ENCODE results near the gene PARD3. TPM values are rescaled to one million over a fixed set of nuclear protein-coding genes. Genes with fewer than 3 reads are reported as not detected.

Gene PARD3
- total RNA-seq, 4 donors from 2014 or later: 42.6 to 63.6 (median 55.2) TPM

- Histone ChIP-seq H3K27ac (peak overlapping the region in 1 of 4 donors; percentile 54), H3K4me3 (no peak overlapping the region), H3K27me3 (no peaks in the 10 kb centered on the region), H3K36me3 (peaks cover 0 to 26% (median 0%) of the 10 kb centered on the region in 3 donors), H3K4me1 (peaks cover 0 to 20% (median 0%) of the 10 kb centered on the region in 4 donors), H3K9me3 (no peaks in the 10 kb centered on the region)
- 47% methylated on average over 1 of the region's 1 CpG for WGBS, 2 donors
- DNase-seq (ENCODE audit: low spot score in 2 of 2): no peak
- no peak for TF ChIP-seq EP300 (IDR thresholded peaks at IDR 0.05)
- TF ChIP-seq, protein P1, sequence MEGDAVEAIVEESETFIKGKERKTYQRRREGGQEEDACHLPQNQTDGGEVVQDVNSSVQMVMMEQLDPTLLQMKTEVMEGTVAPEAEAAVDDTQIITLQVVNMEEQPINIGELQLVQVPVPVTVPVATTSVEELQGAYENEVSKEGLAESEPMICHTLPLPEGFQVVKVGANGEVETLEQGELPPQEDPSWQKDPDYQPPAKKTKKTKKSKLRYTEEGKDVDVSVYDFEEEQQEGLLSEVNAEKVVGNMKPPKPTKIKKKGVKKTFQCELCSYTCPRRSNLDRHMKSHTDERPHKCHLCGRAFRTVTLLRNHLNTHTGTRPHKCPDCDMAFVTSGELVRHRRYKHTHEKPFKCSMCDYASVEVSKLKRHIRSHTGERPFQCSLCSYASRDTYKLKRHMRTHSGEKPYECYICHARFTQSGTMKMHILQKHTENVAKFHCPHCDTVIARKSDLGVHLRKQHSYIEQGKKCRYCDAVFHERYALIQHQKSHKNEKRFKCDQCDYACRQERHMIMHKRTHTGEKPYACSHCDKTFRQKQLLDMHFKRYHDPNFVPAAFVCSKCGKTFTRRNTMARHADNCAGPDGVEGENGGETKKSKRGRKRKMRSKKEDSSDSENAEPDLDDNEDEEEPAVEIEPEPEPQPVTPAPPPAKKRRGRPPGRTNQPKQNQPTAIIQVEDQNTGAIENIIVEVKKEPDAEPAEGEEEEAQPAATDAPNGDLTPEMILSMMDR (IDR thresholded peaks at IDR 0.05): no peak
- no peak for TF ChIP-seq POLR2A (IDR thresholded peaks at IDR 0.05)
Observed at GRCh38 chr10:34323192-34323591, 491.9 kb downstream of the PARD3 start.

GRCh38 chr10:34320265-34320664 lies 494.8 kb downstream of the PARD3 start:
- H3K36me3 ChIP-seq: peaks cover 0 to 14% (median 0%) of the 10 kb centered on the region in 3 donors
- TF ChIP-seq EP300 (IDR thresholded peaks at IDR 0.05) (no peak), POLR2A (IDR thresholded peaks at IDR 0.05) (no peak)
- TF ChIP-seq, protein P1 (IDR thresholded peaks at IDR 0.05): no peak
- H3K27ac ChIP-seq: no peak overlapping the region
- H3K27me3 ChIP-seq: no peaks in the 10 kb centered on the region
- peaks cover 0 to 24% (median 0%) of the 10 kb centered on the region in 4 donors for H3K4me1 ChIP-seq
- DNase-seq (ENCODE audit: low spot score in 2 of 2): no peak
- WGBS, 2 donors: 46 to 52% methylated on average over 4 of the region's 4 CpGs
- no peaks in the 10 kb centered on the region for H3K9me3 ChIP-seq
- H3K4me3 ChIP-seq: no peak overlapping the region

GRCh38 chr10:34319197-34319846 lies 495.8 kb downstream of the PARD3 start:
- Histone ChIP-seq H3K4me1 (peaks cover 0 to 24% (median 0%) of the 10 kb centered on the region in 4 donors), H3K4me3 (no peak overlapping the region), H3K27me3 (no peaks in the 10 kb centered on the region), H3K9me3 (no peaks in the 10 kb centered on the region), H3K36me3 (peaks cover 0 to 7% (median 0%) of the 10 kb centered on the region in 3 donors), H3K27ac (no peak overlapping the region)
- 56 to 65% methylated on average over 6 of the region's 6 CpGs for WGBS, 2 donors
- TF ChIP-seq EP300 (IDR thresholded peaks at IDR 0.05) (no peak), POLR2A (IDR thresholded peaks at IDR 0.05) (no peak)
- TF ChIP-seq, protein P1 (IDR thresholded peaks at IDR 0.05): no peak
- no peak for DNase-seq (ENCODE audit: low spot score in 2 of 2)

GRCh38 chr10:34316154-34316553 lies 498.9 kb downstream of the PARD3 start:
- peaks cover 0 to 15% (median 0%) of the 10 kb centered on the region in 3 donors for H3K36me3 ChIP-seq
- no peak overlapping the region for H3K27ac ChIP-seq
- H3K4me1 ChIP-seq: peaks cover 0 to 15% (median 0%) of the 10 kb centered on the region in 4 donors
- no peak for DNase-seq (ENCODE audit: low spot score in 2 of 2)
- no peak overlapping the region for H3K4me3 ChIP-seq
- 67 to 77% methylated on average over 2 of the region's 2 CpGs for WGBS, 2 donors
- no peaks in the 10 kb centered on the region for H3K9me3 ChIP-seq
- TF ChIP-seq EP300 (IDR thresholded peaks at IDR 0.05): no peak
- TF ChIP-seq, protein P1 (IDR thresholded peaks at IDR 0.05): no peak
- TF ChIP-seq POLR2A (IDR thresholded peaks at IDR 0.05): no peak
- H3K27me3 ChIP-seq: no peaks in the 10 kb centered on the region

GRCh38 chr10:34314457-34314856 lies 500.6 kb downstream of the PARD3 start:
- no peaks in the 10 kb centered on the region for H3K27me3 ChIP-seq
- 89 to 98% methylated on average over 5 of the region's 5 CpGs for WGBS, 2 donors
- H3K36me3 ChIP-seq: peaks cover 0 to 15% (median 0%) of the 10 kb centered on the region in 3 donors
- H3K4me3 ChIP-seq: no peak overlapping the region
- TF ChIP-seq EP300 (IDR thresholded peaks at IDR 0.05) (no peak), POLR2A (IDR thresholded peaks at IDR 0.05) (no peak)
- TF ChIP-seq, protein P1 (IDR thresholded peaks at IDR 0.05): no peak
- H3K4me1 ChIP-seq: peaks cover 0 to 6% (median 0%) of the 10 kb centered on the region in 4 donors
- H3K27ac ChIP-seq: no peak overlapping the region
- no peak for DNase-seq (ENCODE audit: low spot score in 2 of 2)
- no peaks in the 10 kb centered on the region for H3K9me3 ChIP-seq
